Measurements from ENCODE around the gene ZNF276.

Gene ZNF276

DNA sequence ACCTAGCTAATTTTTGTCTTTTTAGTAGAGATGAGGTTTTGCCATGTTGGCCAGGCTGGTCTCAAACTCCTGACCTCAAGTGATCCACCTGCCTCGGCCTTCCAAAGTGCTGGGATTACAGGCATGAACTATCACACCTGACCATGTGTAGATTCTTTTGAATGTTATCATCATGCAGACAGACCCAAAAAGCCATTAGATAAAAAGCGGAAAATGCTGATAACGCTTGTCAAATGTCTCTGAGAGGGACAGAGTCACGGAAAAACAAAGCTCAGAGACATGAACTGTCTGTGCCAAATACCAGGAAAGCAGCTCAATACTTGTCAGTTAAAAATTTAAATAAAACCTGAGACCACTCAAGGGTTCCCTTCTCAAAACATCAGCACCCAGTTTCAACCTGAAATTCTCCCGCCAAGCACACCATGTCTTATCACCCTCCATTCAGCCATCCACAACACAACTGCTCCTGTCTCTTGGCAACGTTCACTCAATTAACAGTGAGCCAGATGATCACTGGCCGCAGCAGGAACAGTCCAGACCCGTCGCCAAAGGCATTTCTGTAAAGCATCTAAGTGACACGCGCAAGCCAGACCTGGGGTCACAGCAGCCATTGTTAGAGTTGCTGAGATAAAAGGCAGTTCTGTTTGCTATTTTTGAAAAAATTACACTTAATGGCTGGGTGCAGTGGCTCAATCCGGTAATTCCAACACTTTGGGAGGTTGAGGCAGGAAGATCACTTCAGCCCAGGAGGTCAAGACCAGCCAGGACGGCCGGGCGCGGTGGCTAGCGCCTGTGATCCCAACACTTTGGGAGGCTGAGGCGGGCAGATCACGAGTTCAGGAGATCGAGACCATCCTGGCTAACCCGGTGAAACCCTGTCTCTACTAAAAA is 65.4 kb downstream of the ZNF276 start:
- no peak for DNase-seq

GRCh38 chr16:89787365-89787805 is 66.0 kb downstream of the ZNF276 start:
- DNase-seq, result no peak

All from hippocampal formation (tissue), 2 donors.